ENCODE data around the gene PDPN.
"Not testable (repeated sequence)": the region's sequence is repeated elsewhere in the genome, so short reads cannot be mapped to it uniquely, and the experiment has no call there.

The PDPN gene

DNA sequence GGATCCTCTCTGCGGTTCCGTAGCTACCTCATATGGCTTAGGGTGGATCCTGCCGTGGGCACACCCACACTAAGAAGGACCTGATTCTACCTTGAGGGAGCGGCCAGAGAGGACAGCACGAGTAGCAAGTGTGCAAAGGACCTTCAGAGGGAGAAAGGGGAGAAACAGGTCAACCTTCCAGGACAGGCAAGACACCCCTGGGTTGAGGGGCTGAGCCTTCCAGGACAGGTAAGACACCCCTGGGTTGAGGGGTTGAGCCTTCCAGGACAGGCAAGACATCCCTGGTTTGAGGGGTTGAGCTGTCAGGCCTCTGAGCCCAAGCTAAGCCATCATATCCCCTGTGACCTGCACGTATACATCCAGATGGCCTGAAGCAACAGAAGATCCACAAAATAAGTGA lies 23.1 kb upstream of the PDPN start:
- no peak overlapping the region for H3K4me3 Mint-ChIP-seq
- no peaks in the 10 kb centered on the region for H3K4me1 Mint-ChIP-seq
- H3K9me3 Mint-ChIP-seq: no peaks in the 10 kb centered on the region
- H3K36me3 Mint-ChIP-seq: no peaks in the 10 kb centered on the region
- H3K27ac Mint-ChIP-seq: no peak overlapping the region
- H3K27me3 Mint-ChIP-seq: peaks cover 1% of the 10 kb centered on the region

DNA sequence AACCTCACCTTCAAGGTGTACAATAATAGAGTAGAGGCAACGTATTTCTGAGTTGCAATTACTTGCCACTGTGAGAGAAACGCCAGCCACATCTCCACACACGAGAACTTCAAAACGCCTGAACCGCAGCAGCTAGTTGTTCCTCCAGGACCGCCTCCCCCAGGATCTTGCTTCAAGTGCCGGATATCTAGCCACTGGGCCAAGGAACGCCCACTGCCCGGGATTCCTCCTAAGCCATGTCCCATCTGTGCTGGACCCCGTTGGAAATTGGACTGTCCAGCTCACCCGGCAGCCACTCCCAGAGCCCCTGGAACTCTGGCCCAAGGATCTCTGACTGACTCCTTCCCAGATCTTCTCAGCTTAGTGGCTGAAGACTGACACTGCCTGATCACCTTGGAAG lies 20.7 kb upstream of the PDPN start:
- H3K36me3 Mint-ChIP-seq, H3K27me3 Mint-ChIP-seq, H3K4me1 Mint-ChIP-seq, H3K4me3 Mint-ChIP-seq, H3K9me3 Mint-ChIP-seq, H3K27ac Mint-ChIP-seq: not testable (repeated sequence)

DNA sequence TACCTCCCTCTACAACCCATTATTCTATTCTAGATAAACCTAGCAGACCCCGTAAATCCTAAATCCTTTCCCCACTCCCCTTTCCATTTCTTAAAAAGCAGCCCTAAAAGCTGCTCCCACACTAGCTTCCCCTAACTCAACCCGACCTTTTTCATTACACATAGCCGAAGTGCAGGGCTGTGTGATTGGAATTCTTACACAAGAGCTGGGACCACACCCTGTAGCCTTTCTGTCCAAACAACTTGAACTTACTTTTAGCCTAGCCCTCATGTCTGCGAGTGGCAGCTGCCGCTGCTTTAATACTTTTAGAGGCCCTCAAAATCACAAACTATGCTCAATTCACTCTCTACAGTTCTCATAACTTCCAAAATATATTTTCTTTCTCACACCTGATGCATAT lies 19.6 kb upstream of the PDPN start:
- Mint-ChIP-seq H3K36me3 (no peaks in the 10 kb centered on the region), H3K9me3 (no peaks in the 10 kb centered on the region), H3K27ac (no peak overlapping the region), H3K4me3 (no peak overlapping the region), H3K4me1 (no peaks in the 10 kb centered on the region), H3K27me3 (peaks cover 1% of the 10 kb centered on the region)

DNA sequence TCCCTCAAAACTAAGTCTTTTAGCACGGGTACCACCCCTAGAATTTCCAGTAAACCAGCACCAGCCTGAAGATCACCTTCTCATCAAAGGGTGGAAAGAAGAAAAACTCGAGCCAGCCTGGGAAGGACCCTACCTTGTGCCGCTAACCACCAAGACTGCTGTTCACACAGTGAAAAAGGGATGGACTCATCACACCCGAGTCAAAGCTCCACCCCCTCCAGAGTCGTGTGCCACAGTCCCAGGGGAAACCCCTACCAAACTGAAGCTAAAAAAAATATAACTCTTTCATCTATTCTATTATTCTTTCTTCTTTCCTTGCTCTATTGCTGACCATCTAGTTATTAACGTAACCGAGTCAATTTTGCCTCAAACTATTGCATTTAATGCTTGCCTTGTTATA lies 13.2 kb upstream of the PDPN start:
- H3K27me3 Mint-ChIP-seq, H3K36me3 Mint-ChIP-seq, H3K4me1 Mint-ChIP-seq, H3K9me3 Mint-ChIP-seq, H3K4me3 Mint-ChIP-seq, H3K27ac Mint-ChIP-seq: not testable (repeated sequence)

DNA sequence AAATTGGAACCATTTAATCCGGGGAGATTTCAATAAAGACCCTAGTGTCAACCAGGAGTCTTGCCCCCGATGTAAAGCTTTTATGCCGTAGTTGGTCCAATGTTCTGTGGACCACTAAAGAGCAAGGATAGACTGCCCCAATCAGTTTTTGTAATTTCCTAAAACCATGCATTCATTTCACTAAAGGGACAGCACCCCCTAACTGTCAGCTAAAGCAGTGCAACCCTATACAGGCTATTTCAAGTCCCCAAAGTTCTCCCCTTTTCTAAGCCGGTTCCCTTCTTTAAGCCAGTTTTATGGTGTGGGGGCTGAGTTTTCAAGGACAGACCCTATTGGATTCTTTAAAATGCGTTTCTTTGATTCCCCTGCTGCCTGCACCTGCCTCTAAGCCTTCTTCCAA lies 12.7 kb upstream of the PDPN start:
- no peaks in the 10 kb centered on the region for H3K36me3 Mint-ChIP-seq
- H3K9me3 Mint-ChIP-seq: no peaks in the 10 kb centered on the region
- H3K4me1 Mint-ChIP-seq: no peaks in the 10 kb centered on the region

DNA sequence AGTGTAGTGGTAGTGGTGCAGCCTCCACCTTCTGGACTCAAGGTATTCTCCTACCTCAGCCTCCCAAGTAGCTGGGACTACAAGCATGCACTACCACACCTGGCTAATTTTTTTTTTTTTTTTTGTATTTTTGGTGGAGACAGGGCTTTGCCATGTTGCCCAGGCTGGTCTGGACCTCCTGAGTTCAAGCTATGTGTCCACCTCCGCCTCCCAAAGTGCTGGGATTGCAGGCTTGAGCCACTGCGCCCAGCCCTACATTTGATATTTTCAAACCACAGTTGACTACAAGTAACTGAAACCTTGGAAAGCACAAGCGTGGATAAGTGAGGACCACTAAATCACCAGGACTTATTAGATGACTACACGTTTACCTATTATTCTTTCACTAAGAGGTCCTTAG lies 10.0 kb upstream of the PDPN start:
- Mint-ChIP-seq H3K36me3 (no peaks in the 10 kb centered on the region), H3K27me3 (peaks cover 12% of the 10 kb centered on the region), H3K4me1 (no peaks in the 10 kb centered on the region)

More for the DNA sequence above, 12.7 kb upstream of the PDPN start:
- H3K27me3 Mint-ChIP-seq: peaks cover 5% of the 10 kb centered on the region
- no peak overlapping the region for H3K4me3 Mint-ChIP-seq
- no peak overlapping the region for H3K27ac Mint-ChIP-seq

DNA sequence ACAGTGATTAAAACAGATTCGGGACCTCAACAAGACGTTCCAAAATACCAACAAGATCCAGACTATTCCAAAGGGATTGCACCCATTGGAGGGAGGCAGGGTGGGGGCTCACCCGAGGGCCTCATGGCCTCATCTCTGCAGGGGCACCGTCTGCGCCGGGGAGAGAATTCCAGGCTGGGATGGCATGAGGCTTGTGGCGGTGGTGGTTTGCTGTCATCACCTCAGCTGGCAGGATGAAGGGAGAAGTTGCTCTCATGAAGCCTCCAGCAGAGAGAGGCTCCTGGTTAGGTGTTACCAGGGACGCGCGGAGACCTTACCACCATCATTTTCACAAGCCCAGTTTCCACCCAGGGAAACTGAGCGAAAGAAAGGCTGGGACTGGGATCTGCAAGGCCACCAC lies 6.7 kb upstream of the PDPN start:
- no peaks in the 10 kb centered on the region for H3K9me3 Mint-ChIP-seq
- H3K27ac Mint-ChIP-seq: no peak overlapping the region
- H3K27me3 Mint-ChIP-seq: peaks cover 16% of the 10 kb centered on the region
- H3K36me3 Mint-ChIP-seq: no peaks in the 10 kb centered on the region
- H3K4me3 Mint-ChIP-seq: no peak overlapping the region
- no peaks in the 10 kb centered on the region for H3K4me1 Mint-ChIP-seq

More for the DNA sequence above, 10.0 kb upstream of the PDPN start:
- no peaks in the 10 kb centered on the region for H3K9me3 Mint-ChIP-seq
- H3K27ac Mint-ChIP-seq: no peak overlapping the region
- H3K4me3 Mint-ChIP-seq: no peak overlapping the region

DNA sequence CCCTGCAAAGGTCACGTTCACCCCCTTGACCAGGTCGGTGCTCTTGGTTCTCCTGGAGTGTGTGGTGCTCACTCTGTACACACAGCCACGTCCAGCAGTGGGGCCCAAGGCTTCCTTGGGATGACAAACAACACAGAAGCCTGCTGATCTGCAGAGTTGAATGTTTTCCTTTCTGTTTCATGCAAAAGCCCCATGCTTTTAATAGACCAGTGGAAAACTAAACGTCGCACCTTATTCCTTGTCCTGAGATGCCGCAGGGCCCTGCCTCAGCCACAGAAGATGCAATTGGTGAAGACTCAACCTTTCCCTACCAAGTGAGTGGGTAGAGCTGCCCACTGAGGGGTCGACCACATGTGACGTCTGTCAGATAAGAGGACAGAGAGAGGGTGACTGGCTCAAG lies 5.8 kb upstream of the PDPN start:
- Mint-ChIP-seq H3K27me3 (peaks cover 25% of the 10 kb centered on the region), H3K27ac (no peak overlapping the region), H3K4me1 (no peaks in the 10 kb centered on the region), H3K4me3 (no peak overlapping the region), H3K36me3 (no peaks in the 10 kb centered on the region), H3K9me3 (no peaks in the 10 kb centered on the region)

DNA sequence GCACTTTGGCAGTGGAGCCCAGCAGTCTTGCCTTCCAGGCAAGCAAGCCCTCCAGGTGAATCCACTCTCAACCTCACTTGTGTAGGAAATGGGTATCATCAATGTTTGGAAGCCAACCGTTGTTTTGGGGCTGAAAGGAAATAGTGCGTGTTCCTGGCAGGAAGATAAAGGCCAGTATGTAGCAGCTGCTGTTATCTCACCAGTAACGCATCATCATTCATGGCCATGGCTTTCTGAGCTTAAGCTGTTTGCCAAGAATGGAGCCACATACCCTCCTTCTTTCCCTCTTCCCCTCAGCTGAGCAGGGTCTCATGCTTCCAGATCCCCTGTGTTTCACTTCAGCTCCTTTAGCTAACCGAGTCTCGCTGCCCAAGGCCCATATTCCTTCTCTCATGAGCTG lies 2.2 kb upstream of the PDPN start:
- Mint-ChIP-seq H3K9me3 (no peaks in the 10 kb centered on the region), H3K4me3 (no peak overlapping the region), H3K36me3 (no peaks in the 10 kb centered on the region), H3K27ac (no peak overlapping the region), H3K4me1 (no peaks in the 10 kb centered on the region), H3K27me3 (peaks cover 40% of the 10 kb centered on the region)

DNA sequence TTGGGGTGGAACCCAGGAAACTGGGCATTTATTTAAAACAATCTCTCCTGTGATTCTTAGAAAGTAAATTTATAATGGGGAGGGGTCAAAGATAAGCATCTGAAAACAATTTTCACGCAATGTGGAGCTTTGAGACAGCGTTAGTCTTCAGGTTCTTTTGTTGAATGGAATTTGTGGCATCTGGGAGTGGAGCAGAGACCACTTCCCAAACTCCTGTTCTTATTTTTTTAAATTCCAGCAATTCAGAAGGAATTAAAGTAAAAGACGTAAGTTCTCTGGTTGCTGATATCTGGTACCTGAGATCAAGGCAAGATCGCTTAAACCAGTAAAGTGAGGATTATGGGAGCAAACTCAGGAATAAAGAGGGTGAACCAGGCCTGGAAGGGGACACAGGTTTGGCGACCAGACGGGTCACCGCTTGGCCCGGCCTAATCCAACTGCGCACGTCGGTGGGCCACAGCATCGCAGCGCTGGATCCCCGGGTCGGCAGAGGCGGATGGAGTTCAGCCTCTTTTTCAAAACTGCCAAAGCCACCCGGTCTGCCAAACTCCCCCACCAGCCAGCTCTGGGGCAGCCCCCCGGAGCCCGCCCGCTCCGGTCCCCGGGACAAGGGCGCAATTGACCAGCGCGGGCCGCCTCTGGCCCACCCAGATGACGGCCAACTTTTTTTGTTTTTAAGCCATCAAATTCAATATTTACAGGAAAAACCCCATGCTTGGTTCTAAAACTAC lies 754 bp upstream of the PDPN start:
- H3K36me3 Mint-ChIP-seq: no peaks in the 10 kb centered on the region
- H3K4me1 Mint-ChIP-seq: no peaks in the 10 kb centered on the region
- no peak overlapping the region for H3K27ac Mint-ChIP-seq
- peaks cover 42% of the 10 kb centered on the region for H3K27me3 Mint-ChIP-seq
- no peaks in the 10 kb centered on the region for H3K9me3 Mint-ChIP-seq
- H3K4me3 Mint-ChIP-seq: no peak overlapping the region

DNA sequence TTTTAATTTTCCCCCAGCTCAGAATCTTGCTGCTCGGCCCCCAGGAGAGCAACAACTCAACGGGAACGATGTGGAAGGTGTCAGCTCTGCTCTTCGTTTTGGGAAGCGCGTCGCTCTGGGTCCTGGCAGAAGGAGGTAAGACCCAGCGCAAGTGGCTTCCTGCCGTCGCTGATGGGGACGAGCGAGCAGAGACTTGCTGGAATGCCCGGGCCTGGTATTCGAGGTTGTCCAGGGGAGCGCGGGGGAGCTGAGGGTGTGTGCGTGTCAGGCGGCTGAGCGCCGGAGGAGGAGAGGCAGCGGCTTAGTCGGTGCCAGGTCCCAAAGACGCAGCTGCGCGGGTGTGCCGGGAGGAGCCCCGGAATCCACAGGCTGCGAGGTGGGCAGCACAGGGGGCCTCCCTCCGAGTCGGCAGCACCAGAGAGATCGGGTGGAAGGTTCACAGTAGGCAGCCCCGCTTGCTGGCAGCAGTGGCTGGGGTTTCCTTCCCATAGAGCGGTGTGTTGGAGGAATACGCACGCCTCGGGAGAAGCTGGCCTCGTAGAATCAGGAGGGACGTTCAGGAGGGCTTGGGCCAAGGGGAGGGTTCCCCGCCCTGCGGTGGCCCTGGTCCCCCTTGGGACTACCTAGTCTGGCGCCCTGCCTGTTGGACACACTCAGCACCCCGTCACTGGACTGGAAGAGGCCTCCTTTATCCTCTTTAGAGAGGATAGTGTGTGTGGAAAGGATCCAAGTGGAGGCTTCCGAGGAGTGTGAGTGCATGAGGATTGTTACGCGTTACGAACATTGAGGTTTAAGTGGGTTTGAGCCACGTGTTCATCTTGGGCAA lies 547 bp downstream of the PDPN start:
- no peaks in the 10 kb centered on the region for H3K4me1 Mint-ChIP-seq
- no peak overlapping the region for H3K27ac Mint-ChIP-seq
- H3K27me3 Mint-ChIP-seq: peaks cover 41% of the 10 kb centered on the region
- no peak overlapping the region for H3K4me3 Mint-ChIP-seq
- H3K36me3 Mint-ChIP-seq: no peaks in the 10 kb centered on the region
- H3K9me3 Mint-ChIP-seq: no peaks in the 10 kb centered on the region

DNA sequence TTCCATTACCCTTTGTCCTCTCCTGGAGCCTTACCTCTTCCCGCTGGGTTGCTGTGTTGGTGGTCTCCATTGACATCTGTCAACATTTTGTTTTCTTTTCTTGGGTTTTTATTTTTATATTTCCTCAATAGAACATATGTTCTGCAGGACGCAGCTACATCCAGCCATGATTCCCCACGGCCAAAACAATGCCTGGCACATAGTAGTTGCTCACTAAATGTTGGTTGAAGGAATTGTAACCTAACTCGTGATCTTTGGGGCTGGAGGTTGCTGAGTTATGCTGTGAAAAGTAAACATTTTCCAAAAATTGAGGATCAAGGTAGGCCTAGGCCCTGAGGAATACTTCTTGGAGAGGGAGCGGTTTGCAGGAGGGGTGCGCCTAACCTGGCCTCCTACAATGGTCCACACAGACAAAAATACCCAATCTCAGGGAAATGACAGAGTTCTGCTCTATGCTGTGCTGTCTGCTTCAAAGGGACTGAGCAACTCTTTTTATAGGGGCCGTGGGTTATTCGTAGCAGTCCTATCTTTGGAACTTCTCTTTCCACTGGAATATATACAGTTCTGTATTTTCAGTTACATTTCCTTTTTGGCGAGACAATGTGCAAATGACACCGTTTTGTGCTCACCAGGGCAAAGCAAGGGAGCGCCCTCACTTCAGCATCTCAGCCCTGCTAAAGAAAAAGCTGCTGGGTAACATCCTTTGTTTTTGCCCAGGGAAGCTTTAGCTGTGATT lies 1.4 kb downstream of the PDPN start:
- Mint-ChIP-seq H3K36me3 (no peaks in the 10 kb centered on the region), H3K4me3 (no peak overlapping the region), H3K27me3 (peaks cover 39% of the 10 kb centered on the region), H3K27ac (no peak overlapping the region), H3K4me1 (no peaks in the 10 kb centered on the region), H3K9me3 (no peaks in the 10 kb centered on the region)

DNA sequence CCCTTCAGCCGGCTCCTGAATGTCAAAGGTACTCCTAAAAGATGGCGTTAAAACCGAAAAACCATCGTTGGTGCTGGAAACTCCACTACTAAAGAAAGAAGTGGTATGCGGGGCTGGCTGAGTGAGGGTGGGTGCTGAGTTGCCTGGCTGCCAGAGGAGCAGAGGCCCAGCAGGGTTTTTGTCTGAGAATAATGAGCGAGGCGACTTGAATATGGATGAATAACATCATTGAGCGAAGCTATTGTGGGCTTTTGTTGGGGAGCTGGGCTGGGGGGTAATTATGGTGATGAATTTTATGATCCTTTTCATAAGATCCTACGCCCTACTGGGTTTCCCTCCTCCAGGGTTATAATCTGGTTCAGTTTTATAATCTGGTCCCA lies 2.0 kb downstream of the PDPN start:
- Mint-ChIP-seq H3K4me3 (no peak overlapping the region), H3K27me3 (peaks cover 40% of the 10 kb centered on the region), H3K4me1 (no peaks in the 10 kb centered on the region), H3K27ac (no peak overlapping the region), H3K9me3 (no peaks in the 10 kb centered on the region), H3K36me3 (no peaks in the 10 kb centered on the region)

DNA sequence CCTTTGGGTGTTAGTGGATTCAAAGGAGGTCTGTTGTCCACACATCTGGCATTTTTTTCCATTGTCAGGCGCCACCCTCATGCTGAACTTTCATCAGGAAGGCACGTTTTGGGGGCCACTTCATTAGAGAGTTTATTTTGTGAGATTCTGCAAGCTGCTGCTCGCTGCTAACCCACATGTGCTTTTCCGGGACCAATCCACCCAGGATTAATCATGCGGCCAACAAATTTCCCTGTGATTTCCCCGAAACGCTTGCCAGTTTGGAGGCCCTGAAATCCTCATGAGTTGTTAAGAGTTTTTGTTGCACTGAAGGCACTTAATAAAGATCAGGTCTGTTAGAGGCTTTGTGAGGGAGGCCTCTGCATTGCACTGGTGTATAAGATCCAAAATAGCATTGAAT lies 2.4 kb downstream of the PDPN start:
- H3K4me3 Mint-ChIP-seq: no peak overlapping the region
- no peaks in the 10 kb centered on the region for H3K9me3 Mint-ChIP-seq
- no peaks in the 10 kb centered on the region for H3K36me3 Mint-ChIP-seq
- peaks cover 40% of the 10 kb centered on the region for H3K27me3 Mint-ChIP-seq
- no peaks in the 10 kb centered on the region for H3K4me1 Mint-ChIP-seq
- no peak overlapping the region for H3K27ac Mint-ChIP-seq

DNA sequence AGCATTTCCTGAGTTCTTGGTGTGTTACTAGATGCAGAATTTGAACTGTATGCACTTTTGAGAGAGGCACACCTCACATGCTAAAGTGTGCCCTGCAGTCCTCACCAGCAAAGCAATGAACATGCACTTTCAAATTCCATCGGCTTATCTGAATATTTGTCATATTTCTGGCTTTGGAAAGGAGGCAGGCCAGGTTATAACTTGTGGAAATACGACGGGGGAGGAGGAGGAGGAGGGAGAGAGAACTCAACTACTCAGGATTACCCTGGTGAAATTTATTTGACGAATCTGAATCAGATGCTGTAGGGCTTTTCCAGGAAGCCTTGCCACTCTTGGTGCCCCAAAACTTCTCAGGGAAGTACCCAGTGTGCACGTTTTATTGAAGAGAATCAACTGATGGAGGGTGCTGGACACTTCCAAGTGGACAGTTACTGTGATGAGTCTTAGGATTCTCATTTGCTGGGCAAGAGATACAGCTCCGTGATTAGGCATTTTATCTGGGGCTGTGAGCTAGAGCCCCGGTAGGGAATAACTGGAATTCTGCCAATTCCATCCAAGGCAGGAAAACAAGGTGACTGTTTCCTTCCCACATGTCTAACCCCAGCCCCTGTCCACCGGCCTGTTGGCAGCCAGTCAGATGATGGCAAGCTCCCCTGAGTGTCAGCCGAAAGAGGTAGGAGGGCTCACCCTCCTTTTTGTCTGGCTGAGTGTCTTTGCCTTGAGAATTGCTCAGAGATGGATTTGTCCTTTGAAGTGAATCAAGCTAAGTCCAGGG lies 3.8 kb downstream of the PDPN start:
- Mint-ChIP-seq H3K9me3 (no peaks in the 10 kb centered on the region), H3K36me3 (no peaks in the 10 kb centered on the region), H3K27ac (no peak overlapping the region), H3K27me3 (peaks cover 37% of the 10 kb centered on the region), H3K4me3 (no peak overlapping the region), H3K4me1 (no peaks in the 10 kb centered on the region)
